ENCODE measurements around the gene LRRC41. TPM values are rescaled to one million over a fixed set of nuclear protein-coding genes. Genes with fewer than 3 reads are reported as not detected.

Gene LRRC41, protein sequence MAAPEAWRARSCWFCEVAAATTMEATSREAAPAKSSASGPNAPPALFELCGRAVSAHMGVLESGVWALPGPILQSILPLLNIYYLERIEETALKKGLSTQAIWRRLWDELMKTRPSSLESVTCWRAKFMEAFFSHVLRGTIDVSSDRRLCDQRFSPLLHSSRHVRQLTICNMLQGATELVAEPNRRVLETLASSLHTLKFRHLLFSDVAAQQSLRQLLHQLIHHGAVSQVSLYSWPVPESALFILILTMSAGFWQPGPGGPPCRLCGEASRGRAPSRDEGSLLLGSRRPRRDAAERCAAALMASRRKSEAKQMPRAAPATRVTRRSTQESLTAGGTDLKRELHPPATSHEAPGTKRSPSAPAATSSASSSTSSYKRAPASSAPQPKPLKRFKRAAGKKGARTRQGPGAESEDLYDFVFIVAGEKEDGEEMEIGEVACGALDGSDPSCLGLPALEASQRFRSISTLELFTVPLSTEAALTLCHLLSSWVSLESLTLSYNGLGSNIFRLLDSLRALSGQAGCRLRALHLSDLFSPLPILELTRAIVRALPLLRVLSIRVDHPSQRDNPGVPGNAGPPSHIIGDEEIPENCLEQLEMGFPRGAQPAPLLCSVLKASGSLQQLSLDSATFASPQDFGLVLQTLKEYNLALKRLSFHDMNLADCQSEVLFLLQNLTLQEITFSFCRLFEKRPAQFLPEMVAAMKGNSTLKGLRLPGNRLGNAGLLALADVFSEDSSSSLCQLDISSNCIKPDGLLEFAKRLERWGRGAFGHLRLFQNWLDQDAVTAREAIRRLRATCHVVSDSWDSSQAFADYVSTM
- total RNA-seq (10 to 100 TPM; 61.6 to 63.0 TPM), polyA plus RNA-seq (10 to 100 TPM; 21.6 to 38.9 TPM)
- long read RNA-seq, donor 1, full-length matches to known transcripts, result 15 of 44 reads
- long read RNA-seq, donor 1, partial matches to known transcripts, result 29 of 44 reads
- long read RNA-seq, donor 1, other reads (novel, unspliced or antisense), result 0 of 44 reads
- long read RNA-seq, donor 2, partial matches to known transcripts, result 10 of 10 reads
- long read RNA-seq, donor 2, other reads (novel, unspliced or antisense), result 0 of 10 reads
- long read RNA-seq, donor 3, full-length matches to known transcripts, result 5 of 582 reads
- long read RNA-seq, donor 3, partial matches to known transcripts, result 99 of 582 reads
- long read RNA-seq, donor 3, other reads (novel, unspliced or antisense), result 478 of 582 reads
- long read RNA-seq, donor 4, full-length matches to known transcripts, result 2 of 616 reads
- long read RNA-seq, donor 4, partial matches to known transcripts, result 259 of 616 reads
- long read RNA-seq, donor 4, other reads (novel, unspliced or antisense), result 355 of 616 reads
- long read RNA-seq, donor 5, full-length matches to known transcripts, result 13 of 1,165 reads
- long read RNA-seq, donor 5, partial matches to known transcripts, result 245 of 1,165 reads
- long read RNA-seq, donor 5, other reads (novel, unspliced or antisense), result 907 of 1,165 reads

DNA sequence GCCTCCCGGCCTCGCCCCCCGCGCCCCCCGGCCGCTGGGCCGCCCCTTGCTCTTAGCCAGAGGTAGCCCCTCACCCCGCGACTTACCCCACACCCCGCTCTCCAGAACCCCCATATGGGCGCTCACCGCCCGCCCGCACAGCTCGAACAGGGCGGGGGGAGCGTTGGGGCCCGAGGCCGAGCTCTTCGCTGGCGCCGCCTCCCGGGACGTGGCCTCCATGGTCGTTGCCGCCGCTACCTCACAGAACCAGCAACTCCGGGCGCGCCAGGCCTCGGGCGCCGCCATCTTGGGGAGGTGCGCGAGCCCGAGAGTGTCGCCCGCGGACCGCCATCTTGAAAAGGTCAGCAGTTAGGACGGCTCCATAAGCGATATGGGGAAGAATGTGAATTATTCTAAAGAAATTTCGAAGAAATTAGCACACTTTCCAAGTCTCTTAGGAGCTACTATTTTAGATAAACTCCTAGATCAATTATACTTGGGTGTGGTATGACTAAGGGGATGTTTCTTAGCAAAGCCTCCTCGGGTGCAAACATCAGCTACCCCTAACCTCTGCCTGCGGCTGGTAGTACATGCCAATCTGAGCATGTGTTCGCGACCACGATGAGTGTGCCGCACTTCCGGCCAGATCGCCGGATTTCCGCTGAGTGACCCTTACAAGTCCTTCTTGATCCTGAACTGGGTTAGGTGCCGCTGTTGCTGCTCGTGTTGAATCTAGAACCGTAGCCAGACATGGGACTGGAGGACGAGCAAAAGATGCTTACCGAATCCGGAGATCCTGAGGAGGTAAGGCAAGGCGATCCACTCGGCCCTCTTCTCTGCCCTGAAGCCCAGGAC is at the start of gene LRRC41, which contains the start of gene UQCRH:
Gene LRRC41, minus strand, starts transcription at position 579 of the 834 bp plus-strand sequence. Its CDS starts 294 bp downstream, at position 285.
Gene UQCRH, plus strand, starts transcription at position 661 of the 834 bp plus-strand sequence. Its CDS starts 69 bp downstream, at position 730.
- WGBS, 2 donors, result 0 to 1% methylated on average over 58 to 61 of the region's 61 CpGs
- DNase-seq, result peak; percentile 96 to 98 (median 97)
- H3K9ac ChIP-seq (ENCODE audit: insufficient read depth in 1 of 2, low read length in 2 of 2), result peak within 1 kb of the TSS; percentile 95 to 98
- H3K27me3 ChIP-seq (ENCODE audit: control insufficient read depth in 3 of 3, insufficient read depth in 3 of 3, low read length in 2 of 3), result no peaks in the 10 kb centered on the region
- no peaks in the 10 kb centered on the region for H3K9me3 ChIP-seq (ENCODE audit: control insufficient read depth in 4 of 4, insufficient read depth in 3 of 4, low read length in 3 of 4)
- H3K27ac ChIP-seq (ENCODE audit: low read depth in 1 of 2, low read length in 1 of 2), result peak within 1 kb of the TSS; percentile 93 to 99
- peaks cover 0 to 3% (median 0%) of the 10 kb centered on the region in 4 donors for H3K36me3 ChIP-seq (ENCODE audit: control insufficient read depth in 4 of 4, insufficient read depth in 4 of 4, low read length in 4 of 4)
- H3K4me3 ChIP-seq, result peak within 1 kb of the TSS; percentile 94
- peaks cover 13 to 27% (median 14%) of the 10 kb centered on the region in 5 donors for H3K4me1 ChIP-seq (ENCODE audit: control insufficient read depth in 5 of 5, insufficient read depth in 5 of 5, low read length in 5 of 5)
- peak; percentile 94 for ATAC-seq (ENCODE audit: insufficient read depth, low FRiP score)
- TF ChIP-seq, protein P1, sequence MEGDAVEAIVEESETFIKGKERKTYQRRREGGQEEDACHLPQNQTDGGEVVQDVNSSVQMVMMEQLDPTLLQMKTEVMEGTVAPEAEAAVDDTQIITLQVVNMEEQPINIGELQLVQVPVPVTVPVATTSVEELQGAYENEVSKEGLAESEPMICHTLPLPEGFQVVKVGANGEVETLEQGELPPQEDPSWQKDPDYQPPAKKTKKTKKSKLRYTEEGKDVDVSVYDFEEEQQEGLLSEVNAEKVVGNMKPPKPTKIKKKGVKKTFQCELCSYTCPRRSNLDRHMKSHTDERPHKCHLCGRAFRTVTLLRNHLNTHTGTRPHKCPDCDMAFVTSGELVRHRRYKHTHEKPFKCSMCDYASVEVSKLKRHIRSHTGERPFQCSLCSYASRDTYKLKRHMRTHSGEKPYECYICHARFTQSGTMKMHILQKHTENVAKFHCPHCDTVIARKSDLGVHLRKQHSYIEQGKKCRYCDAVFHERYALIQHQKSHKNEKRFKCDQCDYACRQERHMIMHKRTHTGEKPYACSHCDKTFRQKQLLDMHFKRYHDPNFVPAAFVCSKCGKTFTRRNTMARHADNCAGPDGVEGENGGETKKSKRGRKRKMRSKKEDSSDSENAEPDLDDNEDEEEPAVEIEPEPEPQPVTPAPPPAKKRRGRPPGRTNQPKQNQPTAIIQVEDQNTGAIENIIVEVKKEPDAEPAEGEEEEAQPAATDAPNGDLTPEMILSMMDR (IDR thresholded peaks at IDR 0.05; ENCODE audit: control extremely low read depth, extremely low read depth), result no peak

DNA sequence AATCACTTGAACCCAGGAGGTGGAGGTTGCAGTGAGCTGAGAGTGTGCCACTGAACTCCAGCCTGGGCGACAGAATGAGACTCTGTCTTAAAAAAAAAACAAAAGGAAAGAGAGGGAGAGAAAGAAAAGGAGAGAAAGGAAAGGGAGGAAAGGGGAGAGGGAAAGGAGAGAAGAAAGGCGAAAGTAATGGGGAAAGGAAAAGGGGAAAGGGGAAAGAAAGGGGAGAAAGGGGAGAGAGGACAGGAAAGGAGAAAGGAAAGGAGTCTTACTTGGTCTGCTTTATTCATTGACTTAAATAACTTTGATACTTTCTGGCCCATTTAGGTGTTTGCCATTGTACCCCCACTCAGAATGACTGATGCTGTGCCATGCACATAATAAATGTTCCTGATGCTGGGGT is 48.9 kb upstream of the LRRC41 start:
- TF ChIP-seq, protein P1 (IDR thresholded peaks at IDR 0.05; ENCODE audit: control extremely low read depth, extremely low read depth), result no peak
- ATAC-seq (ENCODE audit: insufficient read depth, low FRiP score), result no peak
- Histone ChIP-seq H3K9me3 (ENCODE audit: control insufficient read depth in 4 of 4, insufficient read depth in 3 of 4, low read length in 3 of 4) (no peaks in the 10 kb centered on the region), H3K4me1 (ENCODE audit: control insufficient read depth in 5 of 5, insufficient read depth in 5 of 5, low read length in 5 of 5) (no peaks in the 10 kb centered on the region), H3K36me3 (ENCODE audit: control insufficient read depth in 4 of 4, insufficient read depth in 4 of 4, low read length in 4 of 4) (peaks cover 22 to 34% (median 27%) of the 10 kb centered on the region in 4 donors), H3K9ac (ENCODE audit: insufficient read depth in 1 of 2, low read length in 2 of 2) (no peak overlapping the region), H3K27me3 (ENCODE audit: control insufficient read depth in 3 of 3, insufficient read depth in 3 of 3, low read length in 2 of 3) (no peaks in the 10 kb centered on the region), H3K4me3 (no peak overlapping the region), H3K27ac (ENCODE audit: low read depth in 1 of 2, low read length in 1 of 2) (no peak overlapping the region)
- 91 to 94% methylated on average over 2 of the region's 2 CpGs for WGBS, 2 donors
- no peak for DNase-seq

DNA sequence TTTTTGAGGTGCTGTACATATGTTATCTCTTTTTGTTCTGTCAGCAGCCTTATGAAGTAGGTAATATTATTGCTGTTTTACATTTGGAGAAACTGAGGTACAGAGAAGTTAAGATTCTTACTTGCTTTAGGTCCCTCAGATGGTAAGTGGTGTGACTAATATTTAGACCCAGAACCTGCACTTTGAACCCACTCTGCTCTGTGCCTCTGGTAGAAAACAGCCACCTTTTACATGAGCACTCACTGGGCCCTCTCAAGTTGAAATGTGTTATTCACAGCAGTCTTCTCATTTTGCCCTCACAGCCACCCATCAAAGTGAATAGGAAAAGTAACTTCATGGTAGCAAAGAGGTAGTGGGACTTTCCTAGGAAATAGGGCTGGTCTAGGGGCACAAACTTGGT is 41.9 kb upstream of the LRRC41 start:
- Histone ChIP-seq H3K9ac (ENCODE audit: insufficient read depth in 1 of 2, low read length in 2 of 2) (no peak overlapping the region), H3K36me3 (ENCODE audit: control insufficient read depth in 4 of 4, insufficient read depth in 4 of 4, low read length in 4 of 4) (peaks cover 6 to 29% (median 20%) of the 10 kb centered on the region in 4 donors), H3K27me3 (ENCODE audit: control insufficient read depth in 3 of 3, insufficient read depth in 3 of 3, low read length in 2 of 3) (no peaks in the 10 kb centered on the region), H3K9me3 (ENCODE audit: control insufficient read depth in 4 of 4, insufficient read depth in 3 of 4, low read length in 3 of 4) (no peaks in the 10 kb centered on the region), H3K4me3 (no peak overlapping the region), H3K27ac (ENCODE audit: low read depth in 1 of 2, low read length in 1 of 2) (no peak overlapping the region), H3K4me1 (ENCODE audit: control insufficient read depth in 5 of 5, insufficient read depth in 5 of 5, low read length in 5 of 5) (peaks cover 0 to 4% (median 0%) of the 10 kb centered on the region in 5 donors)
- ATAC-seq (ENCODE audit: insufficient read depth, low FRiP score) (no peak), DNase-seq (no peak)
- TF ChIP-seq, protein P1 (IDR thresholded peaks at IDR 0.05; ENCODE audit: control extremely low read depth, extremely low read depth), result no peak

Measured in lung (tissue), 16 donors.